CD4-positive, CD25-positive, alpha-beta regulatory T cell (primary cell): ENCODE results near the gene FHL1. TPM values are rescaled to one million over a fixed set of nuclear protein-coding genes. Genes with fewer than 3 reads are reported as not detected.

Experiments used
- ATAC-seq, 2 donors: fragments of 150-1000 bp; cut with Tn5 transposase; one replicate each; pipeline ENCODE4 v1.10.0; 2021; ENCODE audit warnings: low read depth in 2 of 2, moderate number of reproducible peaks in 2 of 2, moderate library complexity in 1 of 2
- DNase-seq, 3 donors: peaks; one replicate each; pipeline versions ENCODE4 v3.0.0 to v3.0.0-alpha.2; 2012 to 2022; ENCODE audit warnings: mixed read lengths in 1 of 3
- H3K27ac ChIP-seq: one replicate; pipeline ENCODE4 v1.7.0; 2013; ENCODE audit warnings: mild to moderate bottlenecking, low read length; ENCODE audit not compliant: insufficient read depth, poor library complexity, severe bottlenecking
- H3K27me3 ChIP-seq: one replicate; pipeline ENCODE4 v1.7.0; 2013; ENCODE audit warnings: low read length; ENCODE audit not compliant: control insufficient read depth, insufficient read depth
- H3K36me3 ChIP-seq: one replicate; pipeline ENCODE4 v1.7.0; 2013; ENCODE audit warnings: mild to moderate bottlenecking, low read length, moderate library complexity; ENCODE audit not compliant: control insufficient read depth, insufficient read depth
- H3K4me1 ChIP-seq: 2 replicates; pipeline ENCODE4 v1.7.0; 2013; ENCODE audit warnings: mild to moderate bottlenecking, low read length; ENCODE audit not compliant: insufficient read depth, control insufficient read depth, poor library complexity, severe bottlenecking
- H3K4me3 ChIP-seq: one replicate; pipeline ENCODE4 v1.7.0; 2013; ENCODE audit warnings: low read depth, mild to moderate bottlenecking, low read length, moderate library complexity
- H3K9me3 ChIP-seq, 2 experiments: 1 replicate in 1 of 2; 2 replicates in 1 of 2; pipeline ENCODE4 v1.7.0; 2013; ENCODE audit warnings: low read length in 2 of 2, mild to moderate bottlenecking in 1 of 2, moderate library complexity in 1 of 2; ENCODE audit not compliant: control insufficient read depth in 2 of 2
- H3K27ac Mint-ChIP-seq, 3 donors: one replicate each; pipeline ENCODE4 v1.8.0; 2020 to 2022; ENCODE audit warnings: mild to moderate bottlenecking in 3 of 3, mixed read lengths in 3 of 3, moderate library complexity in 2 of 3
- H3K27me3 Mint-ChIP-seq: one replicate; pipeline ENCODE4 v1.8.0; 2022; ENCODE audit warnings: mild to moderate bottlenecking, mixed read lengths
- H3K36me3 Mint-ChIP-seq: one replicate; pipeline ENCODE4 v1.8.0; 2020; ENCODE audit warnings: mixed read lengths
- H3K4me1 Mint-ChIP-seq, 4 donors: one replicate each; pipeline ENCODE4 v1.8.0; 2020 to 2022; ENCODE audit warnings: mixed read lengths in 4 of 4, mild to moderate bottlenecking in 1 of 4
- H3K4me3 Mint-ChIP-seq, 4 donors: one replicate each; pipeline ENCODE4 v1.8.0; 2020 to 2022; ENCODE audit warnings: mild to moderate bottlenecking in 4 of 4, mixed read lengths in 4 of 4, moderate library complexity in 3 of 4
- H3K9me3 Mint-ChIP-seq, 7 donors: one replicate each; pipeline ENCODE4 v1.8.0; 2020 to 2022; ENCODE audit warnings: mixed read lengths in 7 of 7, mild to moderate bottlenecking in 3 of 7, moderate library complexity in 2 of 7
- polyA plus RNA-seq, 4 donors: library from polyadenylated mRNA; unstranded; fragments of 300-500 nt; fragmentation: Illumina TruSeq; gene quantifications; one replicate each; pipeline ENCODE4 v1.2.3, GENCODE V29; 2021
- total RNA-seq: library from RNA; stranded (reverse); gene quantifications from one replicate; pipeline ENCODE4 v1.2.3, GENCODE V29; 2022

The FHL1 gene
- total and polyA plus RNA-seq, 5 donors from 2014 or later, result 3.8 to 24.5 (median 15.7) TPM

DNA sequence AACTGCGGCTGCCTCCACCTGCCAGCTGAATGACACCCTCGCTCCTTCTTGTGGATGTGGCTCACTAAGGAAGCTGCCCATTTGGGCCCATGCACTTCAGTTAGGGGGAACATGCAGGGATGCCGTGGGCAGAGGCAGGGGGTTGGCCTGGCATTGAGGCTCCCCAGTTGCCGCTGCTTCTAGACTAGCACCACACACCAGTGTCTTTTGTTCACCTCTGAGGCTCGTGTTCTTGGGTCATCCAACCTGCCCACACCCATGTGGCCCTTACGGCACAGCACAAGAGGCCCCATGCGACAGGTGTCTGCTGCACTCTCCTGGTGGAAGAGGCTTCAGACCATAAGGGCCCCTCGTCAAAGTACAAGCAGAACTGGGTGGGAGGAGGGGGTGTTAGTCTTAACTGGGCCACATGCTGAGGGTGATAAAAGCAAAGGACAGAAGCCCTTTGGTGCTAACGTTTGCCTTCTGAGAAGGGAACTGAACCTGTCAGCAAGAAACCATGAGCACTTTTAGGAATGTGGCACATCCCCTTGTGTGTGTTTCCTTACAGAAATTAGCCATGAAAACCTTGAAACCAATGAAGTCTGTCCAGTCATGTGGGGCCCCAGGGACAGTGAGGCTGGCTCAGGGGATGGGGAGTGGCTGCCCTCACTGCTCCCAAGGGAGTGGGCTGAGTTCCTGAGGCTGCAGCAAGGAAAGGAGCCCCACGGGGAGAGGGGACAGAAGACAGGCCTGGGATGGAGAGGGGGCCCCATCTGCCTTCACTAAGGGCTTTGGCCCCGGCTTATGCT lies 64.6 kb downstream of the FHL1 start:
- H3K36me3 Mint-ChIP-seq, result no peaks in the 10 kb centered on the region

DNA sequence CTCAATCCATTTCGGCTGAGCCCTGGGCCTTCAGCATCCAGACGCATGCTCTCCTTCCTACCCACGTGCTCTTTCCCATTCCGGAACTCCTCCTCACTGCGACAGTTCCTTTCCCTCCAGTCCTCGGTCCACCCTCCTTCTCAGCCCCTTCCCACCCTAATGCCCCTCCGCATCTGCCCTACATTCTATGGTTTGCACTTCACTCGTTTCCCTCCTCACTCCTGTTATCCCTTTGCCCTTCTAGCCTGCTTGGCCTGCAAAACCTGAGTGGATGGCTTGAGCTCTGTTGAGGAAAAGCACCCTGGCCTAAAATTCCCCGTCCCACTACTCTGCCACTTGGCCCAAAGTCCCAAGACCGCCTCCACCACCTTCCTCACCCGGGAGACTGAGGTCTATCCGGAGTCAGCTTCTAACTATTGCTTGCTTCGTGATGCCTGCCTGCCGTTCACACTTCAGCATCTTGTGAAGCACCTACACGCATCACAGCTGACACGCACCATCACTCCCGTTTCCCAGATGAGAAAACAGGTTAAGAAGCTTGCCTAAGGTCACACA lies 65.3 kb downstream of the FHL1 start:
- no peaks in the 10 kb centered on the region for H3K9me3 ChIP-seq
- H3K36me3 ChIP-seq, result peaks cover 5% of the 10 kb centered on the region
- Mint-ChIP-seq H3K27me3 (no peaks in the 10 kb centered on the region), H3K4me3 (no peak overlapping the region), H3K27ac (peak overlapping the region in 1 of 3 donors; percentile 68), H3K9me3 (no peaks in the 10 kb centered on the region), H3K4me1 (no peaks in the 10 kb centered on the region), H3K36me3 (no peaks in the 10 kb centered on the region)
- DNase-seq (no peak), ATAC-seq (no peak)
- no peak overlapping the region for H3K27ac ChIP-seq
- no peaks in the 10 kb centered on the region for H3K4me1 ChIP-seq
- H3K4me3 ChIP-seq, result no peak overlapping the region
- H3K27me3 ChIP-seq, result no peaks in the 10 kb centered on the region

More for the DNA sequence above, 64.6 kb downstream of the FHL1 start:
- H3K4me1 Mint-ChIP-seq, result peaks cover 0 to 2% (median 0%) of the 10 kb centered on the region in 4 donors
- Histone ChIP-seq H3K9me3 (no peaks in the 10 kb centered on the region), H3K4me3 (no peak overlapping the region), H3K27me3 (no peaks in the 10 kb centered on the region), H3K4me1 (no peaks in the 10 kb centered on the region), H3K36me3 (peaks cover 5% of the 10 kb centered on the region), H3K27ac (no peak overlapping the region)
- no peaks in the 10 kb centered on the region for H3K9me3 Mint-ChIP-seq
- ATAC-seq (no peak), DNase-seq (no peak)
- no peak overlapping the region for H3K4me3 Mint-ChIP-seq
- no peak overlapping the region for H3K27ac Mint-ChIP-seq
- no peaks in the 10 kb centered on the region for H3K27me3 Mint-ChIP-seq

DNA sequence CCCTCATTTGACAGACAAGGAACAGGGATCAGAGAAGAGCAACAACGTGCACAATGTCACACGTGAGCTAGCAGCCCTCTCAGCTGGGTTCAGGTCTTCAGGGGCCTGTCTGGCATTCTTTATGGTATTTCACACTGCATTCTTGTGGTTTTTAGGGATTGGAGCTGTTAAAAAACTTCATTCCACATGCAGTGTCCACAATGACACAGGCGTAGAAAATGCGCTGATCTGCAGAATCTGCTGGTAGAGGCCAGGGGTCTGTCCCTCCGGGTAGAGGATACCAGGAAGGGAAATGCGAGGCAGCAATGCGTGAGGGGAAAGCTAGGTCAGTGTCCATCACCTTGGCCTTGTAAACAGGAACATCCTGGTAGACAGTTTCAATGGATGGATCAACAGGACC lies 67.2 kb downstream of the FHL1 start:
- Mint-ChIP-seq H3K9me3 (no peaks in the 10 kb centered on the region), H3K4me3 (no peak overlapping the region), H3K27ac (no peak overlapping the region), H3K4me1 (no peaks in the 10 kb centered on the region), H3K27me3 (no peaks in the 10 kb centered on the region), H3K36me3 (no peaks in the 10 kb centered on the region)
- H3K27me3 ChIP-seq, result no peaks in the 10 kb centered on the region
- peaks cover 8% of the 10 kb centered on the region for H3K36me3 ChIP-seq
- no peaks in the 10 kb centered on the region for H3K9me3 ChIP-seq
- ATAC-seq (no peak), DNase-seq (no peak)
- no peaks in the 10 kb centered on the region for H3K4me1 ChIP-seq
- H3K27ac ChIP-seq, result no peak overlapping the region
- no peak overlapping the region for H3K4me3 ChIP-seq

DNA sequence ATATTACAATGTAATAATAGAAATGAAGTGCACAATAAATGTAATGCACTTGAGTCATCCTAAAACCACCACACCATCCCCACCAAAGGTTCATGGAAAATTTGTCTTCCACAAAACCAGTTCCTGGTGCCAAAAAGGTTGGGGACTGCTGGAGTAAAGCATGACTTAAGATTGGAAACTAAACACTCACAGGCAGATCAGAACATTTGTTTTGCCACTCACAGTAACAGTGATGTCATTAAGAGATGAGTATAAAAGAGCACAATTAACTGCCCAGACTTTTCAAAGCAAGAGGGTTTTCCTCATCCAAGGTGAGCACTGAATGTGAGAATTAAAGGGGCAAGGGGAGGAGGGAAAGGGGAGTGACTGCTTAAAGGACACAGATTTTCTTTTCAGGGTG lies 68.2 kb downstream of the FHL1 start:
- H3K27me3 ChIP-seq, result no peaks in the 10 kb centered on the region
- ATAC-seq, result no peak
- peaks cover 13% of the 10 kb centered on the region for H3K36me3 ChIP-seq
- no peaks in the 10 kb centered on the region for H3K9me3 Mint-ChIP-seq
- no peak overlapping the region for H3K27ac ChIP-seq
- no peak overlapping the region for H3K4me3 ChIP-seq
- H3K4me1 Mint-ChIP-seq, result no peaks in the 10 kb centered on the region
- no peaks in the 10 kb centered on the region for H3K27me3 Mint-ChIP-seq
- no peak overlapping the region for H3K27ac Mint-ChIP-seq
- no peaks in the 10 kb centered on the region for H3K36me3 Mint-ChIP-seq
- H3K9me3 ChIP-seq, result no peaks in the 10 kb centered on the region
- no peak overlapping the region for H3K4me3 Mint-ChIP-seq
- DNase-seq, result no peak
- no peaks in the 10 kb centered on the region for H3K4me1 ChIP-seq

DNA sequence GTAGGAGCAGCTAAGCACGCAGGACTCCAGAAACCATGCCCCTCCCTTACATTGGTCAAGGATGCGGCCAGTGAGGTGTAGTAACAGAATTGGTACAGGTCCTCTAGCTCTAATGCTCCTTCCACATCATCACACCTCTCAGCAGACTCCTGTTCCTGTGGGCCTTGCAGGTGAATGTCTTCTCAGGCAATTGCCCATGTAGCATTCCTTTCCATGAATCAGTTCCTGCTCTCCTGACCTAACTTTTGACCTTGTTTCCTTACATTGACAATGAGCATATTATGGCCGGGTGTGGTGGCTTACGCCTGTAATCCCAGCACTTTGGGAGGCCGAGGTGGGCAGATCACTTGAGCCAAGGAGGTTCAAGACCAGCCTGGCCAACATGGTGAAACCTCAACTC lies 72.6 kb downstream of the FHL1 start:
- Mint-ChIP-seq H3K27me3 (no peaks in the 10 kb centered on the region), H3K36me3 (peaks cover 6% of the 10 kb centered on the region), H3K4me1 (no peaks in the 10 kb centered on the region), H3K9me3 (no peaks in the 10 kb centered on the region), H3K27ac (no peak overlapping the region), H3K4me3 (no peak overlapping the region)
- DNase-seq (no peak), ATAC-seq (no peak)
- H3K9me3 ChIP-seq, result no peaks in the 10 kb centered on the region
- H3K4me1 ChIP-seq, result no peaks in the 10 kb centered on the region
- no peak overlapping the region for H3K27ac ChIP-seq
- H3K36me3 ChIP-seq, result peaks cover 23% of the 10 kb centered on the region
- H3K4me3 ChIP-seq, result no peak overlapping the region
- H3K27me3 ChIP-seq, result no peaks in the 10 kb centered on the region

DNA sequence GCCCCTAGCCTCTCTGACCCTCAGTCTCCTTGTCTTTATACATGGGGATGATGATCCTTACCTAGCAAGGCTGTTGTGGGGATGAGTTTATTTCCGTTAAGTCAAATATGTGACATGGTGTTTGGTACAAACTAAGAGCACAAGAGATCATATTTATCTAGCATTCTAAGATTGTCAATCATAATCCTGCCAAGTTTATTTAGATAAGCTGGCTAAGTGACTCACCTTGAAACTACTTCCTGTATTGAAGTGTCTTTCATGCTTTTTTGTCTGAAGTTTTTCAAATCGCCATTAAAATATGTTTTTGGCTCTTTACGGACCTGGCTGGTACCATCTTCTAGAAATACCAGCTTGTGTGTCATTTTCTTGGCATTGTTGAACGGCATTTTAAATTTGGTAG lies 73.2 kb downstream of the FHL1 start:
- Histone ChIP-seq H3K27ac (no peak overlapping the region), H3K36me3 (peaks cover 23% of the 10 kb centered on the region), H3K9me3 (no peaks in the 10 kb centered on the region), H3K4me3 (no peak overlapping the region), H3K27me3 (no peaks in the 10 kb centered on the region), H3K4me1 (no peaks in the 10 kb centered on the region)
- Mint-ChIP-seq H3K27ac (no peak overlapping the region), H3K4me1 (no peaks in the 10 kb centered on the region), H3K36me3 (peaks cover 7% of the 10 kb centered on the region), H3K9me3 (no peaks in the 10 kb centered on the region), H3K27me3 (no peaks in the 10 kb centered on the region), H3K4me3 (no peak overlapping the region)
- DNase-seq (peak in 1 of 3 donors; percentile 19), ATAC-seq (no peak)

DNA sequence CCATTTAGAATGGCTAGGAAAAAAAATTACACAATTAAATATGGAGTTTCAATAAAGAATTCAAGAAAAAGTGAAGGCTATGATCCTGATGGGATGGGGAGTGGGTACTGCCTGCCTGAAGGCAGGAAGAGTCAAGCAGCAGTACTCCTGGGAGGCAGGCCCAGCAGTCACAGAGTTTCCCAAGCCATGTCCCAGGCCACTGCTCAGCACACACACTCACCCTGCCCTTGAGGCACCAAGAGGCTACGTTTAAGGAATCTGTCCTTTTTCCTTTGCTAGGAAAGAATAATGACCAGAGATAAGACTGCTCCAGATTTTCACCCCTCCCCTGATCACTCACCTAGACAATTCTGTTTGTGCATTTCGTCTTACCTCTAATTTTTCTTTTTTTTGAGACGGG lies 73.6 kb downstream of the FHL1 start:
- no peak for DNase-seq
- Mint-ChIP-seq H3K4me1 (no peaks in the 10 kb centered on the region), H3K4me3 (no peak overlapping the region), H3K36me3 (peaks cover 11% of the 10 kb centered on the region), H3K27ac (no peak overlapping the region), H3K27me3 (no peaks in the 10 kb centered on the region), H3K9me3 (no peaks in the 10 kb centered on the region)
- ATAC-seq, result no peak
- Histone ChIP-seq H3K27ac (no peak overlapping the region), H3K4me1 (no peaks in the 10 kb centered on the region), H3K27me3 (no peaks in the 10 kb centered on the region), H3K4me3 (no peak overlapping the region), H3K36me3 (peaks cover 23% of the 10 kb centered on the region), H3K9me3 (no peaks in the 10 kb centered on the region)
